ENCODE measurements around the gene AMFR.

DNA sequence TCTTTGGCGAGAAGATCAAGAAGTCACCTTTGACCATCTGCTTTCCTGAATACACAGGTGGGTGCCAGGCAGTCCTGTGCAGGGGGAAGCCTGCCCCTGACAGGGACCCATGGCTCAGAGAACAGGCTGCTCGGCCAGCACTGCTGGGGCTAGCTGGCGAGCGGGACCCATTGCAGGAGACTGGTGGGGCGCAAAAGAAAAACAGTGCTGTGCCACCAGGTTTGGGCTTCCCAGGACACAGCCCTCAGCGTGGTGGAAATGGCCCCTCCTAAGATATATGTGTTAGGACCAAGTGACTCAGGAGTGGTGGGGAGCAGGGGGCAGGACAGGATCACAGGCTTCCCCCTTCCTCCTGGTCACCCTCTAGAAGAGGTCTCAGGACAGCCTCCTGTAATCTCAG lies 73.9 kb downstream of the AMFR start:
- TF ChIP-seq, protein P1, sequence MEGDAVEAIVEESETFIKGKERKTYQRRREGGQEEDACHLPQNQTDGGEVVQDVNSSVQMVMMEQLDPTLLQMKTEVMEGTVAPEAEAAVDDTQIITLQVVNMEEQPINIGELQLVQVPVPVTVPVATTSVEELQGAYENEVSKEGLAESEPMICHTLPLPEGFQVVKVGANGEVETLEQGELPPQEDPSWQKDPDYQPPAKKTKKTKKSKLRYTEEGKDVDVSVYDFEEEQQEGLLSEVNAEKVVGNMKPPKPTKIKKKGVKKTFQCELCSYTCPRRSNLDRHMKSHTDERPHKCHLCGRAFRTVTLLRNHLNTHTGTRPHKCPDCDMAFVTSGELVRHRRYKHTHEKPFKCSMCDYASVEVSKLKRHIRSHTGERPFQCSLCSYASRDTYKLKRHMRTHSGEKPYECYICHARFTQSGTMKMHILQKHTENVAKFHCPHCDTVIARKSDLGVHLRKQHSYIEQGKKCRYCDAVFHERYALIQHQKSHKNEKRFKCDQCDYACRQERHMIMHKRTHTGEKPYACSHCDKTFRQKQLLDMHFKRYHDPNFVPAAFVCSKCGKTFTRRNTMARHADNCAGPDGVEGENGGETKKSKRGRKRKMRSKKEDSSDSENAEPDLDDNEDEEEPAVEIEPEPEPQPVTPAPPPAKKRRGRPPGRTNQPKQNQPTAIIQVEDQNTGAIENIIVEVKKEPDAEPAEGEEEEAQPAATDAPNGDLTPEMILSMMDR (IDR thresholded peaks at IDR 0.05 in 8 of 11, conservative IDR thresholded peaks at IDR 0.05 in 3 of 11): no peak
- TF ChIP-seq POLR2AphosphoS5 (IDR thresholded peaks at IDR 0.05) (no peak), POLR2A (IDR thresholded peaks at IDR 0.05) (no peak)

Data from spleen (tissue), 7 donors.